Tibial nerve (tissue), 4 donors: ENCODE measurements around the gene ATOH7. TPM values are rescaled to one million over a fixed set of nuclear protein-coding genes. Genes with fewer than 3 reads are reported as not detected.

Source experiments
- DNase-seq, 2 donors: peaks; one replicate each; pipeline ENCODE4 v3.0.0-alpha.2; 2019; ENCODE audit warnings: low spot score in 2 of 2
- H3K27ac ChIP-seq, 4 donors: fragments of 200-600 bp; sonication (generic) in 3 of 4; one replicate each; pipeline ENCODE4 v1.5.1; 2017 to 2019; ENCODE audit warnings: mild to moderate bottlenecking in 1 of 4
- H3K27me3 ChIP-seq, 2 donors: fragments of 200-600 bp; sonication (generic) in 1 of 2; one replicate each; pipeline versions ENCODE4 v1.5.1 to v1.6.0; 2017 to 2019
- H3K36me3 ChIP-seq, 3 donors: fragments of 200-600 bp; sonication (generic); one replicate each; pipeline ENCODE4 v1.5.1; 2018 to 2019
- H3K4me1 ChIP-seq, 4 donors: fragments of 200-600 bp; sonication (generic) in 3 of 4; one replicate each; pipeline ENCODE4 v1.5.1; 2017 to 2019
- H3K4me3 ChIP-seq, 4 donors: fragments of 200-600 bp; sonication (generic) in 3 of 4; one replicate each; pipeline ENCODE4 v1.5.1; 2017 to 2019; ENCODE audit warnings: mild to moderate bottlenecking in 1 of 4, moderate library complexity in 1 of 4
- H3K9me3 ChIP-seq, 4 donors: fragments of 200-600 bp; sonication (generic) in 3 of 4; one replicate each; pipeline ENCODE4 v1.5.1; 2017 to 2019
- CTCF ChIP-seq, 5 experiments: fragments of 200-600 bp in 3 of 5; fragments of 450-650 bp in 2 of 5; sonication (generic) in 3 of 5; IDR thresholded peaks; one replicate each; pipeline ENCODE4 v1.5.1; 2016 to 2019; ENCODE audit warnings: antibody characterized with exemption in 5 of 5, mild to moderate bottlenecking in 3 of 5, moderate library complexity in 2 of 5
- EP300 ChIP-seq, 2 donors: sonication (generic); formaldehyde crosslinking; IDR thresholded peaks; one replicate each; pipeline ENCODE4 v1.6.1; 2017; ENCODE audit warnings: antibody characterized with exemption in 2 of 2, mild to moderate bottlenecking in 1 of 2
- POLR2A ChIP-seq, 2 donors: fragments of 450-650 bp; IDR thresholded peaks; one replicate each; pipeline ENCODE4 v1.6.1; 2017; ENCODE audit warnings: antibody characterized with exemption in 2 of 2, mild to moderate bottlenecking in 2 of 2, moderate library complexity in 2 of 2
- WGBS, 2 donors: methylation state at CpG; one replicate each; pipeline ENCODE4 v1.1.5; 2018; 5-methylcytosine and 5-hydroxymethylcytosine counted together
- total RNA-seq, 4 donors: library from RNA; depleted of rRNA; stranded (reverse); fragments of >200 nt; gene quantifications; one replicate each; pipeline ENCODE4 v1.1.0, GENCODE V29; 2016

The ATOH7 gene
- total RNA-seq, 4 donors from 2014 or later = 0.42 TPM; not detected in 3

- DNase-seq = no peak
- no peak overlapping the region for H3K4me3 ChIP-seq
- H3K9me3 ChIP-seq = no peaks in the 10 kb centered on the region
- no peaks in the 10 kb centered on the region for H3K27me3 ChIP-seq
- TF ChIP-seq POLR2A (IDR thresholded peaks at IDR 0.05) = no peak
- no peak for TF ChIP-seq CTCF (IDR thresholded peaks at IDR 0.05)
- TF ChIP-seq EP300 (IDR thresholded peaks at IDR 0.05) = no peak
- H3K27ac ChIP-seq = no peak overlapping the region
- 81 to 95% methylated on average over 2 of the region's 2 CpGs for WGBS, 2 donors
- H3K36me3 ChIP-seq = no peaks in the 10 kb centered on the region
- H3K4me1 ChIP-seq = no peaks in the 10 kb centered on the region
Observed at GRCh38 chr10:68242051-68242450, 10.1 kb upstream of the ATOH7 start.

GRCh38 chr10:68239596-68240150, 7.8 kb upstream of the ATOH7 start:
- Histone ChIP-seq H3K36me3 (no peaks in the 10 kb centered on the region), H3K9me3 (no peaks in the 10 kb centered on the region), H3K4me1 (no peaks in the 10 kb centered on the region), H3K4me3 (no peak overlapping the region), H3K27me3 (no peaks in the 10 kb centered on the region), H3K27ac (no peak overlapping the region)
- TF ChIP-seq CTCF (IDR thresholded peaks at IDR 0.05) (no peak), POLR2A (IDR thresholded peaks at IDR 0.05) (no peak), EP300 (IDR thresholded peaks at IDR 0.05) (no peak)
- 50 to 52% methylated on average over 5 of the region's 5 CpGs for WGBS, 2 donors
- DNase-seq = no peak

- no peaks in the 10 kb centered on the region for H3K27me3 ChIP-seq
- no peaks in the 10 kb centered on the region for H3K9me3 ChIP-seq
- WGBS, 2 donors = 89 to 98% methylated on average over 5 of the region's 5 CpGs
- no peak overlapping the region for H3K4me3 ChIP-seq
- no peak overlapping the region for H3K27ac ChIP-seq
- no peaks in the 10 kb centered on the region for H3K4me1 ChIP-seq
- DNase-seq = no peak
- no peak for TF ChIP-seq CTCF (IDR thresholded peaks at IDR 0.05)
- TF ChIP-seq POLR2A (IDR thresholded peaks at IDR 0.05) = no peak
- TF ChIP-seq EP300 (IDR thresholded peaks at IDR 0.05) = no peak
- H3K36me3 ChIP-seq = no peaks in the 10 kb centered on the region
Observed at GRCh38 chr10:68239069-68239468, 7.2 kb upstream of the ATOH7 start.

- TF ChIP-seq CTCF (IDR thresholded peaks at IDR 0.05) (no peak), POLR2A (IDR thresholded peaks at IDR 0.05) (no peak), EP300 (IDR thresholded peaks at IDR 0.05) (no peak)
- WGBS, 2 donors = 83 to 84% methylated on average over 6 of the region's 6 CpGs
- no peaks in the 10 kb centered on the region for H3K36me3 ChIP-seq
- no peak overlapping the region for H3K4me3 ChIP-seq
- no peak for DNase-seq
- no peak overlapping the region for H3K27ac ChIP-seq
- no peaks in the 10 kb centered on the region for H3K27me3 ChIP-seq
- no peaks in the 10 kb centered on the region for H3K9me3 ChIP-seq
- no peaks in the 10 kb centered on the region for H3K4me1 ChIP-seq
Observed at GRCh38 chr10:68238371-68238770, 6.5 kb upstream of the ATOH7 start.

GRCh38 chr10:68237173-68237572, 5.3 kb upstream of the ATOH7 start:
- H3K27ac ChIP-seq = no peak overlapping the region

More at GRCh38 chr10:68237173-68237572, 5.3 kb upstream of the ATOH7 start:
- Histone ChIP-seq H3K9me3 (no peaks in the 10 kb centered on the region), H3K4me3 (no peak overlapping the region), H3K36me3 (no peaks in the 10 kb centered on the region), H3K27me3 (no peaks in the 10 kb centered on the region), H3K4me1 (peaks cover 0 to under 1% (median 0%) of the 10 kb centered on the region in 4 donors)
- no peak for DNase-seq
- TF ChIP-seq POLR2A (IDR thresholded peaks at IDR 0.05) (no peak), EP300 (IDR thresholded peaks at IDR 0.05) (no peak), CTCF (IDR thresholded peaks at IDR 0.05) (no peak)
- WGBS, 2 donors = 90 to 93% methylated on average over 3 of the region's 3 CpGs
